OCI-LY1 (cell line): ENCODE data around the gene GMDS.

Experiments
- H2AFZ ChIP-seq: fragments of 200-600 bp; sonication (generic), shearing (Covaris generic); 2 replicates; pipeline ENCODE4 v1.6.0; 2014; ENCODE audit warnings: antibody characterized with exemption, mild to moderate bottlenecking, low read length
- H3F3A ChIP-seq: fragments of 200-600 bp; sonication (generic), shearing (Covaris generic); 2 replicates; pipeline ENCODE4 v1.6.0; 2014; ENCODE audit warnings: mild to moderate bottlenecking, antibody characterized with exemption, low read length, moderate library complexity; ENCODE audit not compliant: insufficient read depth
- H3K27ac ChIP-seq: fragments of 200-600 bp; sonication (generic); 2 replicates; pipeline ENCODE4 v1.5.1; 2014; ENCODE audit warnings: low read length, mixed run types, mild to moderate bottlenecking, low read depth; ENCODE audit not compliant: poor library complexity, severe bottlenecking
- H3K27me3 ChIP-seq: fragments of 200-600 bp; sonication (generic); 2 replicates; pipeline ENCODE4 v1.6.0; 2014; ENCODE audit warnings: antibody characterized with exemption, mild to moderate bottlenecking, low read length, moderate library complexity; ENCODE audit not compliant: insufficient read depth
- H3K36me3 ChIP-seq: fragments of 200-600 bp; sonication (generic); 2 replicates; pipeline ENCODE4 v1.6.1; 2014; ENCODE audit warnings: mild to moderate bottlenecking, antibody characterized with exemption, low read length, moderate library complexity, mixed read lengths; ENCODE audit not compliant: insufficient read depth
- H3K4me1 ChIP-seq: fragments of 200-600 bp; sonication (generic); 2 replicates; pipeline ENCODE4 v1.5.1; 2014; ENCODE audit warnings: mild to moderate bottlenecking, low read length, moderate library complexity; ENCODE audit not compliant: insufficient read depth, severe bottlenecking
- H3K4me2 ChIP-seq: fragments of 200-600 bp; sonication (generic), shearing (Covaris generic); 2 replicates; pipeline ENCODE4 v1.6.1; 2014; ENCODE audit warnings: low read length
- H3K4me3 ChIP-seq: fragments of 200-600 bp; sonication (generic); 2 replicates; pipeline ENCODE4 v1.5.1; 2014; ENCODE audit warnings: low read length, low read depth, mild to moderate bottlenecking, mixed read lengths; ENCODE audit not compliant: poor library complexity, severe bottlenecking
- H3K79me2 ChIP-seq: fragments of 200-600 bp; shearing (Covaris generic); 2 replicates; pipeline ENCODE4 v1.6.1; 2016; ENCODE audit warnings: mixed run types, low read length, mixed read lengths; ENCODE audit not compliant: insufficient read depth
- H3K9ac ChIP-seq: fragments of 200-600 bp; sonication (generic), shearing (Covaris generic); 2 replicates; pipeline ENCODE4 v1.6.1; 2014; ENCODE audit warnings: mild to moderate bottlenecking, low read length, mixed read lengths
- H3K9me2 ChIP-seq: fragments of 200-600 bp; sonication (generic), shearing (Covaris generic); 2 replicates; pipeline ENCODE4 v1.6.1; 2014; ENCODE audit warnings: low read depth, mild to moderate bottlenecking, low read length, mixed read lengths
- H3K9me3 ChIP-seq: fragments of 200-600 bp; shearing (Covaris generic); 2 replicates; pipeline ENCODE4 v1.6.1; 2014; ENCODE audit warnings: low read length, mixed read lengths
- H4K20me1 ChIP-seq: fragments of 200-600 bp; sonication (generic), shearing (Covaris generic); 2 replicates; pipeline ENCODE4 v1.6.0; 2016; ENCODE audit warnings: mild to moderate bottlenecking, low read length; ENCODE audit not compliant: insufficient read depth
- CTCF ChIP-seq: fragments of 200-600 bp; sonication (generic), shearing (Covaris generic); IDR thresholded peaks from 2 replicates; pipeline ENCODE4 v1.5.1; 2017; ENCODE audit warnings: mild to moderate bottlenecking, antibody characterized with exemption, low read length, moderate library complexity, mixed read lengths
- EZH2 ChIP-seq: fragments of 200-600 bp; sonication (generic), shearing (Covaris generic); IDR thresholded peaks from 2 replicates; pipeline ENCODE4 v1.8.0; 2017; ENCODE audit warnings: borderline replicate concordance, mixed run types, mild to moderate bottlenecking, antibody characterized with exemption, low read length, moderate library complexity, mixed read lengths

The GMDS gene

GRCh38 chr6:2266841-2267240 lies 21.4 kb upstream of the GMDS start:
- H4K20me1 ChIP-seq, result no peaks in the 10 kb centered on the region
- no peak for TF ChIP-seq EZH2
- TF ChIP-seq CTCF, result no peak
- no peak overlapping the region for H3K9ac ChIP-seq
- no peaks in the 10 kb centered on the region for H3K79me2 ChIP-seq
- no peaks in the 10 kb centered on the region for H3K27me3 ChIP-seq
- no peak overlapping the region for H3K4me3 ChIP-seq
- H3K9me3 ChIP-seq, result no peaks in the 10 kb centered on the region
- no peaks in the 10 kb centered on the region for H3K9me2 ChIP-seq
- no peaks in the 10 kb centered on the region for H3F3A ChIP-seq
- H3K4me2 ChIP-seq, result no peak overlapping the region
- no peak overlapping the region for H2AFZ ChIP-seq
- H3K36me3 ChIP-seq, result 0 out of 2 replicates have a peak, but pooled peaks cover 5% of the 10 kb centered on the region
- no peak overlapping the region for H3K27ac ChIP-seq
- no peaks in the 10 kb centered on the region for H3K4me1 ChIP-seq

GRCh38 chr6:2266031-2266795 lies 20.8 kb upstream of the GMDS start:
- Histone ChIP-seq H4K20me1 (no peaks in the 10 kb centered on the region), H3K27ac (no peak overlapping the region), H3K4me3 (no peak overlapping the region), H3K79me2 (no peaks in the 10 kb centered on the region), H3K4me1 (no peaks in the 10 kb centered on the region), H3K4me2 (no peak overlapping the region), H3K9ac (no peak overlapping the region), H2AFZ (no peak overlapping the region), H3K9me3 (no peaks in the 10 kb centered on the region), H3K36me3 (0 out of 2 replicates have a peak, but pooled peaks cover 5% of the 10 kb centered on the region), H3F3A (no peaks in the 10 kb centered on the region), H3K27me3 (no peaks in the 10 kb centered on the region), H3K9me2 (no peaks in the 10 kb centered on the region)
- TF ChIP-seq CTCF, result no peak
- no peak for TF ChIP-seq EZH2

- no peaks in the 10 kb centered on the region for H3K79me2 ChIP-seq
- no peaks in the 10 kb centered on the region for H3F3A ChIP-seq
- no peak overlapping the region for H3K27ac ChIP-seq
- H3K9ac ChIP-seq, result no peak overlapping the region
- no peak overlapping the region for H3K4me3 ChIP-seq
- no peaks in the 10 kb centered on the region for H3K9me2 ChIP-seq
- H3K9me3 ChIP-seq, result no peaks in the 10 kb centered on the region
- H3K4me1 ChIP-seq, result no peaks in the 10 kb centered on the region
- H3K27me3 ChIP-seq, result no peaks in the 10 kb centered on the region
- H4K20me1 ChIP-seq, result no peaks in the 10 kb centered on the region
- no peak overlapping the region for H2AFZ ChIP-seq
- no peak overlapping the region for H3K4me2 ChIP-seq
- no peak for TF ChIP-seq EZH2
- TF ChIP-seq CTCF, result no peak
- 0 out of 2 replicates have a peak, but pooled peaks cover 5% of the 10 kb centered on the region for H3K36me3 ChIP-seq
These were observed 19.5 kb upstream of the GMDS start for GRCh38 chr6:2264932-2265331.
